Naive thymus-derived CD8-positive, alpha-beta T cell (primary cell): ENCODE data around the gene OPRL1. TPM values are rescaled to one million over a fixed set of nuclear protein-coding genes. Genes with fewer than 3 reads are reported as not detected.

ENCODE experiments used
- ATAC-seq, 2 donors: fragments of 150-1000 bp; cut with Tn5 transposase in 1 of 2; sonication (Bioruptor Pico), chemical (Tn5 transposase) in 1 of 2; 1 replicate in 1 of 2; 2 replicates in 1 of 2; pipeline ENCODE4 v1.10.0; 2021; ENCODE audit warnings: mild to moderate bottlenecking in 2 of 2, moderate library complexity in 2 of 2
- POLR2A ChIA-PET: fragments of 350-600 bp; sonication (Branson Sonifier 250); formaldehyde crosslinking; loops from one replicate; lab custom pipeline; 2021; ENCODE audit warnings: antibody characterized with exemption; lab: Charles Lee
- DNase-seq, 10 donors: peaks; one replicate each; pipeline versions ENCODE4 v3.0.0 to v3.0.0-alpha.2; 2020 to 2022
- H3K27ac Mint-ChIP-seq, 10 donors: one replicate each; pipeline ENCODE4 v1.8.0; 2020 to 2022; ENCODE audit warnings: mild to moderate bottlenecking in 10 of 10, mixed read lengths in 10 of 10, moderate library complexity in 4 of 10, inconsistent platforms in 1 of 10
- H3K27me3 Mint-ChIP-seq, 5 donors: one replicate each; pipeline ENCODE4 v1.8.0; 2021 to 2022; ENCODE audit warnings: mixed read lengths in 5 of 5
- H3K36me3 Mint-ChIP-seq, 3 donors: one replicate each; pipeline ENCODE4 v1.8.0; 2020 to 2022; ENCODE audit warnings: mixed read lengths in 3 of 3, mild to moderate bottlenecking in 2 of 3, inconsistent platforms in 1 of 3
- H3K4me1 Mint-ChIP-seq, 4 donors: one replicate each; pipeline ENCODE4 v1.8.0; 2021 to 2022; ENCODE audit warnings: mixed read lengths in 4 of 4
- H3K4me3 Mint-ChIP-seq, 10 donors: one replicate each; pipeline ENCODE4 v1.8.0; 2020 to 2022; ENCODE audit warnings: mild to moderate bottlenecking in 10 of 10, mixed read lengths in 10 of 10, moderate library complexity in 6 of 10, inconsistent platforms in 1 of 10
- H3K9me3 Mint-ChIP-seq, 9 donors: one replicate each; pipeline ENCODE4 v1.8.0; 2020 to 2022; ENCODE audit warnings: mixed read lengths in 9 of 9, mild to moderate bottlenecking in 3 of 9, inconsistent platforms in 1 of 9, moderate library complexity in 1 of 9
- polyA plus RNA-seq, 3 donors: library from polyadenylated mRNA; unstranded; fragments of 300-500 nt; fragmentation: Illumina TruSeq; gene quantifications; one replicate each; pipeline ENCODE4 v1.2.3, GENCODE V29; 2021
- total RNA-seq, 8 experiments: library from RNA in 2 of 8; stranded (reverse) in 2 of 8; gene quantifications; one replicate each; pipeline ENCODE4 v1.2.3 and lab custom pipeline; 2021 to 2026

Gene OPRL1
- total RNA-seq (1 to 10 TPM in 1 of 2 experiments, under 1 TPM in 1; 0.91 to 1.1 TPM), polyA plus RNA-seq (1 to 10 TPM in 1 of 3 donors, under 1 TPM in 2; 0.77 to 1.6 (median 0.82) TPM), total RNA-seq (lab: John Stamatoyannopoulos, UW) (0 to 5.0 (median 3.4) reads per million in 6 experiments)

GRCh38 chr20:64080013-64080812 is at the start of gene OPRL1:
Gene OPRL1 (plus strand): TSS chr20:64080082. CDS start chr20:64092721, 12,639 bp downstream.
- H3K27ac Mint-ChIP-seq: peak within 1 kb of the TSS; percentile 37 to 96 (median 90)
- H3K27me3 Mint-ChIP-seq: peaks cover 0 to 3% (median 1%) of the 10 kb centered on the region in 5 donors
- H3K4me1 Mint-ChIP-seq: peaks cover 23 to 68% (median 54%) of the 10 kb centered on the region in 4 donors

GRCh38 chr20:64030371-64031134 is 49.3 kb upstream of the OPRL1 start:
- H3K27ac Mint-ChIP-seq: peak overlapping the region in 2 of 10 donors; percentile 18 to 79
- no peak for DNase-seq
- POLR2A ChIA-PET: no interaction called here
- ATAC-seq: no peak
- no peaks in the 10 kb centered on the region for H3K27me3 Mint-ChIP-seq
- H3K9me3 Mint-ChIP-seq: no peaks in the 10 kb centered on the region
- H3K4me3 Mint-ChIP-seq: no peak overlapping the region
- H3K36me3 Mint-ChIP-seq: peaks cover 0 to 77% (median 26%) of the 10 kb centered on the region in 3 donors
- peaks cover 16 to 20% (median 18%) of the 10 kb centered on the region in 4 donors for H3K4me1 Mint-ChIP-seq

More at GRCh38 chr20:64080013-64080812, at the start of gene OPRL1:
- Mint-ChIP-seq H3K36me3 (peaks cover 0 to 12% (median 0%) of the 10 kb centered on the region in 3 donors), H3K4me3 (peak within 1 kb of the TSS; percentile 82 to 95 (median 92)), H3K9me3 (no peaks in the 10 kb centered on the region)
- peak; percentile 37 to 60 for ATAC-seq
- POLR2A ChIA-PET: interaction anchor here (0.6 to 4.7 kb wide), 16 partner anchors 8 to 455 kb away, joined by 3 to 47 read pairs (median 5); partner anchors contain the start of genes GMEB2, NPBWR2, PCMTD2 and PRPF6
- DNase-seq: peak in 7 of 10 donors; percentile 46 to 78 (median 60)

DNA sequence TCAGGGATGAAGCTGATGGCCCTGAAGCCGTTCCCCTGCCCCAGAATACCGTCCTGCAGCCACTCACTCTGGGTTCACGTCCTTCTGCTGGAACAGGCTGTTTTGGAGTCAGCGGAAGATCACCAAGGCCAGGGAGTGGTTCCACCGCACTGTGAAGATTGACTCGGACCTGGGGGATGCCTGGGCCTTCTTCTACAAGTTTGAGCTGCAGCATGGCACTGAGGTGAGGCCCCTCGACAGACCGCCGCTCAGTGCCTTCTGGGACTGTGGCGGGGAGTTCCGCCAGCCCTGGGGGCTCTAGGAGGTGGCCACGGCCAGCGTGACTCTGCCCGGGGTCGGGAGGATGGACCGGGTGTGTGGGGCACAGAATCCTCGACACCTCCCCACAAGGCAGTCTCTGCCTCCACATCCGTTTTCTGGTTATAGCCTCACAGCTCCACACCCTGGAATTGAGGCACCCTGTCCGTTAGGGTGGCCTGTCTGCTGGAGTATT is 48.0 kb upstream of the OPRL1 start:
- Mint-ChIP-seq H3K27ac (peak overlapping the region in 1 of 10 donors; percentile 79), H3K27me3 (no peaks in the 10 kb centered on the region), H3K4me3 (no peak overlapping the region), H3K4me1 (peaks cover 19 to 28% (median 23%) of the 10 kb centered on the region in 4 donors), H3K36me3 (peaks cover 0 to 63% (median 16%) of the 10 kb centered on the region in 3 donors), H3K9me3 (no peaks in the 10 kb centered on the region)
- ATAC-seq (no peak), DNase-seq (peak in 1 of 10 donors; percentile 35)
- POLR2A ChIA-PET: interaction anchor here (1.2 kb wide), 1 partner anchor 14 kb away, joined by 3 read pairs; no protein-coding TSS in a partner anchor

- DNase-seq (no peak), ATAC-seq (no peak)
- peaks cover 0 to 52% (median 16%) of the 10 kb centered on the region in 3 donors for H3K36me3 Mint-ChIP-seq
- H3K27me3 Mint-ChIP-seq: no peaks in the 10 kb centered on the region
- H3K4me1 Mint-ChIP-seq: peaks cover 25 to 36% (median 32%) of the 10 kb centered on the region in 4 donors
- peak overlapping the region in 1 of 10 donors; percentile 67 for H3K4me3 Mint-ChIP-seq
- POLR2A ChIA-PET: interaction anchor here (1.2 kb wide), 1 partner anchor 53 kb away, joined by 3 read pairs; the partner anchor contains the start of gene PRPF6
- H3K27ac Mint-ChIP-seq: peak overlapping the region in 3 of 10 donors; percentile 14 to 95 (median 58)
- H3K9me3 Mint-ChIP-seq: no peaks in the 10 kb centered on the region
Observed at GRCh38 chr20:64032706-64033624, 46.9 kb upstream of the OPRL1 start.

DNA sequence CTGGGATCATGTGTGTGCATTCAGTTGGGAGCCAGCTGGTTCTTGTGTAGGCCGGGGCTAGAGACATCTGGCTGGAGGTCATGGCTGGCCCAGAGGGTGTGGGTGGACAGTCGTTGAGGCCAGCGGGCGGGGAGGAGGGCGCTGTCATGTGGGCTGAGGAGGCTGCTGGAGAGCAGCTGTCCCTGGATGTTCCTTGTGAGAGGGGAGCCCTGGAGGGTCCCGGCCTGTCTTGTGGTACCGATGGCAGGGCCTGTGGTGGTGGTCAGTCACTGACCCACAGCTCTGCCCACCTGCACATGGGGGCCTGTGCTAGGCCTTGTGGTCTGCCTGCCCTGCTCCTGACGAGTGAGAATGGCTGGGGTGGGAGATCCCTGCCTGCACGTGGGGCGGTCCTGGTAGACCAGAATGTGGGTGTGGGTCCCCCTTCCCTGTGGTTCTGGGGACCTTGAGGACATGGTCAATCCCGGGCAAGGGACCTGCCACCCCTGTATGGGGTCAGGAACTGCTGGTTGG is 45.8 kb upstream of the OPRL1 start:
- peaks cover 0 to 44% (median 12%) of the 10 kb centered on the region in 3 donors for H3K36me3 Mint-ChIP-seq

GRCh38 chr20:64035066-64035932 is 44.6 kb upstream of the OPRL1 start:
- POLR2A ChIA-PET: interaction anchor here (1.7 to 7.4 kb wide), 3 partner anchors 12 to 55 kb away, joined by 4 to 67 read pairs (median 4); partner anchors contain the start of genes LKAAEAR1, PRPF6 and SAMD10
- Mint-ChIP-seq H3K4me3 (peak overlapping the region; percentile 46 to 86 (median 68)), H3K27ac (peak overlapping the region; percentile 74 to 95 (median 90)), H3K9me3 (no peaks in the 10 kb centered on the region), H3K4me1 (peaks cover 32 to 47% (median 41%) of the 10 kb centered on the region in 4 donors), H3K27me3 (no peaks in the 10 kb centered on the region), H3K36me3 (peaks cover 0 to 31% (median 6%) of the 10 kb centered on the region in 3 donors)
- DNase-seq (peak in 6 of 10 donors; percentile 25 to 70 (median 54)), ATAC-seq (peak; percentile 29 to 61)

More for the DNA sequence above, 45.8 kb upstream of the OPRL1 start:
- Mint-ChIP-seq H3K27ac (peak overlapping the region in 8 of 10 donors; percentile 15 to 95 (median 54)), H3K27me3 (no peaks in the 10 kb centered on the region), H3K9me3 (no peaks in the 10 kb centered on the region), H3K4me1 (peaks cover 25 to 36% (median 32%) of the 10 kb centered on the region in 4 donors), H3K4me3 (peak overlapping the region in 3 of 10 donors; percentile 36 to 67 (median 50))
- DNase-seq (peak in 1 of 10 donors; percentile 60), ATAC-seq (no peak)
- POLR2A ChIA-PET: interaction anchor here (0.6 kb wide), 1 partner anchor 340 kb away, joined by 3 read pairs; no protein-coding TSS in a partner anchor

- Mint-ChIP-seq H3K4me3 (peak within 1 kb of the TSS; percentile 46 to 89 (median 69)), H3K27me3 (no peaks in the 10 kb centered on the region), H3K4me1 (peaks cover 34 to 50% (median 46%) of the 10 kb centered on the region in 4 donors), H3K9me3 (no peaks in the 10 kb centered on the region), H3K36me3 (peaks cover 0 to 24% (median 5%) of the 10 kb centered on the region in 3 donors), H3K27ac (peak within 1 kb of the TSS; percentile 74 to 95 (median 90))
- ATAC-seq (no peak), DNase-seq (no peak)
- POLR2A ChIA-PET: interaction anchor here (0.6 to 7.4 kb wide), 6 partner anchors 13 to 55 kb away, joined by 3 to 67 read pairs (median 4); partner anchors contain the start of genes LKAAEAR1, PRPF6, SAMD10 and TCEA2
Observed at GRCh38 chr20:64035933-64036345, 43.9 kb upstream of the OPRL1 start, which contains the start of gene C20orf204. Gene C20orf204 (plus strand): TSS chr20:64036182. CDS start chr20:64036324, 142 bp downstream.

DNA sequence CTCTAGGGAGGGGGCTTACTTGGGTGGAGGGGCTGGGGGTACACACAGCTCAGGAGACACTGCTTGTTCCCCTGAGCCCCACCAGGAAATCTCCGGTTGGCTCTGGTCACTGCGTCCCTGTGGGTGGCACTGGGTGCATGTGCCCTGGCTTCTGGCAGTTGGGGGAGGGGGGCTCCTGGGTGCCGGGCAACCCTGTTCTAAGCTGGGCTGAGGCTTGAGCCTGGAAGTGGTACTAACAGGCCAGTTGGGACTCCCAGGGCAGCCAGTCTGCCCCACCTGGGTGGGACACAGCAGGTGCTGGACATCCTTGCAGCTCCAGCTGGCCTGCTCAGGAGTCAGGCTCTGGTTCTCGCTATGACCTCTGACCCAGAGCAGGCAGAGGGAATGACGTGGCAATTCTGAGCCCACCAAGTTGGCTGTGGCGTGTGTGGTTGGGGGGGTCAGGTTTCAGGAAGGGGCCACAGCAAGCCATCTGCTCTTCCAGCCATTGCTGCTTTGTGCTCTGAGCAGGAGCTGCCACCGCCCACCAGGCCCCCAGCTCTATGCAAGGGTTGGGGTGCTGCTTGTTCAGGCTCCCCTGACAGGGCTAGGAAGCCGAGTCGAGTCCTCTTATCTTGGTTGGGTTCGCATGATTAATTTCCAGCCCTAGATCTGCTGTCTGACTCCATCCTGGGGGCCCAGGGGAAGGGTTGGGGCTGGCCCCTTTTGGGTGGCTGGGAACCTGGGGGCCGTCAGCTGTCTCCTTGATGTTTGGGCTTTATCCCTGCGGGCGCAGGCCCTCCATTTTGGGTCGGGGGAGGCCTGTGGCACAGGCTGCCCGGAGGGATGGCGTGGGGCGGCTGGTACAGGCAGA is 43.3 kb upstream of the OPRL1 start:
- no peak for ATAC-seq

DNA sequence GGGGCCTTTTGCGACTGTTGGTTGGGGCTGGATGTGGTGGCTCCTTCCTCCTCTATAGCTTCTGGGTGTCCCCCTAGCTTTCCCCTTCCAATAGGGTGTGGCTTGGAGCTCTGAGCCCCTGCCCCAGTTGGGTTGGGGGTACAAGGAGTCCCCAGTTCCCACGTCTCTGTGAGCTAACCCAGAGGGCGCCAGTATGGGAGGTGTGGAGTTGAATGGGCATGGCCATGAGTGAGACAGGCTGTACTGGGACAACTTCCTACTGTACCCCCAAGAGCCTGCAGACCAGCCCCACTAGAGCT is 42.7 kb upstream of the OPRL1 start:
- H3K4me3 Mint-ChIP-seq: peak overlapping the region in 8 of 10 donors; percentile 37 to 89 (median 72)
- H3K9me3 Mint-ChIP-seq: no peaks in the 10 kb centered on the region
- peaks cover 0 to 14% (median 2%) of the 10 kb centered on the region in 3 donors for H3K36me3 Mint-ChIP-seq
- H3K4me1 Mint-ChIP-seq: peaks cover 36 to 62% (median 50%) of the 10 kb centered on the region in 4 donors
- no peak for DNase-seq
- peak overlapping the region in 4 of 10 donors; percentile 70 to 95 (median 78) for H3K27ac Mint-ChIP-seq
- POLR2A ChIA-PET: interaction anchor here (0.5 to 7.4 kb wide), 7 partner anchors 14 to 56 kb away, joined by 4 to 67 read pairs (median 4); partner anchors contain the start of genes LKAAEAR1, PRPF6, SAMD10 and TCEA2
- no peaks in the 10 kb centered on the region for H3K27me3 Mint-ChIP-seq
- ATAC-seq: no peak

More for the DNA sequence above, 43.3 kb upstream of the OPRL1 start:
- Mint-ChIP-seq H3K36me3 (peaks cover 0 to 20% (median 2%) of the 10 kb centered on the region in 3 donors), H3K27me3 (no peaks in the 10 kb centered on the region), H3K27ac (peak overlapping the region in 6 of 10 donors; percentile 46 to 95 (median 60)), H3K4me3 (peak overlapping the region in 5 of 10 donors; percentile 25 to 89 (median 48)), H3K9me3 (no peaks in the 10 kb centered on the region), H3K4me1 (peaks cover 36 to 57% (median 50%) of the 10 kb centered on the region in 4 donors)
- no peak for DNase-seq
- POLR2A ChIA-PET: interaction anchor here (0.5 to 7.4 kb wide), 8 partner anchors 13 to 56 kb away, joined by 3 to 67 read pairs (median 4); partner anchors contain the start of genes LKAAEAR1, PRPF6, SAMD10 and TCEA2
